ENCODE results near the gene PSAP.

PSAP gene

GRCh38 chr10:71865561-71866041 is 14.6 kb upstream of the PSAP start:
- H3K4me3 ChIP-seq (ENCODE audit: low read depth, low read length): no peak overlapping the region
- TF ChIP-seq CTCF (IDR thresholded peaks at IDR 0.05; ENCODE audit: low read depth, low read length): no peak

GRCh38 chr10:71864911-71865361 is 13.9 kb upstream of the PSAP start:
- H3K4me3 ChIP-seq (ENCODE audit: low read depth, low read length): no peak overlapping the region
- no peak for TF ChIP-seq CTCF (IDR thresholded peaks at IDR 0.05; ENCODE audit: low read depth, low read length)

GRCh38 chr10:71863203-71863602 is 12.2 kb upstream of the PSAP start:
- H3K4me3 ChIP-seq (ENCODE audit: low read depth, low read length): no peak overlapping the region
- TF ChIP-seq CTCF (IDR thresholded peaks at IDR 0.05; ENCODE audit: low read depth, low read length): no peak

GRCh38 chr10:71860243-71861029 is 9.4 kb upstream of the PSAP start:
- TF ChIP-seq CTCF (IDR thresholded peaks at IDR 0.05; ENCODE audit: low read depth, low read length): no peak
- H3K4me3 ChIP-seq (ENCODE audit: low read depth, low read length): no peak overlapping the region

- no peak overlapping the region for H3K4me3 ChIP-seq (ENCODE audit: low read depth, low read length)
- TF ChIP-seq CTCF (IDR thresholded peaks at IDR 0.05; ENCODE audit: low read depth, low read length): no peak
Measured at GRCh38 chr10:71857934-71858890, 7.2 kb upstream of the PSAP start.

- no peak overlapping the region for H3K4me3 ChIP-seq (ENCODE audit: low read depth, low read length)
- TF ChIP-seq CTCF (IDR thresholded peaks at IDR 0.05; ENCODE audit: low read depth, low read length): no peak
Measured at GRCh38 chr10:71856619-71857018, 5.6 kb upstream of the PSAP start.

Measured in WI38 (cell line).